WERI-Rb-1 (cell line): ENCODE measurements around the gene PHPT1.

Source experiments
- DNase-seq: peaks from one replicate; pipeline ENCODE4 v3.0.0-alpha.2; 2020
- H3K27ac ChIP-seq: fragments of 250-450 bp; sonication (Bioruptor Pico); 2 replicates; pipeline ENCODE4 v1.5.1; 2020; ENCODE audit warnings: mild to moderate bottlenecking, moderate library complexity
- H3K27me3 ChIP-seq: fragments of 250-450 bp; sonication (Bioruptor Pico); 2 replicates; pipeline ENCODE4 v1.5.1; 2021; ENCODE audit warnings: mild to moderate bottlenecking, low read depth, moderate library complexity; ENCODE audit not compliant: insufficient read depth, severe bottlenecking
- H3K36me3 ChIP-seq: fragments of 250-450 bp; sonication (Bioruptor Pico); 2 replicates; pipeline ENCODE4 v1.5.1; 2020; ENCODE audit warnings: mild to moderate bottlenecking, moderate library complexity
- H3K4me3 ChIP-seq: 2 replicates; pipeline ENCODE4 v1.5.1; 2011; ENCODE audit warnings: low read depth, mild to moderate bottlenecking, control low read depth, low read length
- H3K9me3 ChIP-seq: fragments of 250-450 bp; sonication (Bioruptor Pico); 2 replicates; pipeline ENCODE4 v1.5.1; 2021; ENCODE audit warnings: mild to moderate bottlenecking, moderate library complexity; ENCODE audit not compliant: severe bottlenecking
- CTCF ChIP-seq: IDR thresholded peaks from 2 replicates; pipeline ENCODE4 v1.5.1; 2011; ENCODE audit warnings: low read depth, mild to moderate bottlenecking, control low read depth, inconsistent platforms, low read length

PHPT1 gene

GRCh38 chr9:136847088-136847825 is 2.0 kb upstream of the PHPT1 start:
- DNase-seq, result peak; percentile 71
- Histone ChIP-seq H3K4me3 (peak overlapping the region; percentile 72), H3K27ac (peak overlapping the region; percentile 98), H3K9me3 (no peaks in the 10 kb centered on the region), H3K36me3 (peaks cover 29% of the 10 kb centered on the region), H3K27me3 (no peaks in the 10 kb centered on the region)
- TF ChIP-seq CTCF, result no peak

- Histone ChIP-seq H3K4me3 (peak overlapping the region; percentile 72), H3K27ac (peak overlapping the region; percentile 98), H3K27me3 (no peaks in the 10 kb centered on the region), H3K9me3 (no peaks in the 10 kb centered on the region), H3K36me3 (peaks cover 33% of the 10 kb centered on the region)
- no peak for TF ChIP-seq CTCF
- peak; percentile 92 for DNase-seq
Measured at GRCh38 chr9:136847826-136848392, 1.3 kb upstream of the PHPT1 start.

- no peak for TF ChIP-seq CTCF
- no peak for DNase-seq
- peak overlapping the region; percentile 72 for H3K4me3 ChIP-seq
Measured at GRCh38 chr9:136848393-136849037, 694 bp upstream of the PHPT1 start.

GRCh38 chr9:136849960-136850865 is 1.0 kb downstream of the PHPT1 start:
- Histone ChIP-seq H3K9me3 (no peaks in the 10 kb centered on the region), H3K27me3 (no peaks in the 10 kb centered on the region), H3K27ac (peak overlapping the region; percentile 98), H3K4me3 (peak overlapping the region; percentile 72), H3K36me3 (peaks cover 41% of the 10 kb centered on the region)
- DNase-seq, result no peak
- TF ChIP-seq CTCF, result no peak

More at GRCh38 chr9:136848393-136849037, 694 bp upstream of the PHPT1 start:
- no peaks in the 10 kb centered on the region for H3K27me3 ChIP-seq
- H3K27ac ChIP-seq, result peak overlapping the region; percentile 98
- H3K36me3 ChIP-seq, result peaks cover 33% of the 10 kb centered on the region
- H3K9me3 ChIP-seq, result no peaks in the 10 kb centered on the region

- no peak for TF ChIP-seq CTCF
- Histone ChIP-seq H3K27me3 (no peaks in the 10 kb centered on the region), H3K36me3 (peaks cover 41% of the 10 kb centered on the region), H3K9me3 (no peaks in the 10 kb centered on the region), H3K4me3 (no peak overlapping the region), H3K27ac (no peak overlapping the region)
- DNase-seq, result no peak
Measured at GRCh38 chr9:136850866-136851775, 1.9 kb downstream of the PHPT1 start.
